HG03521 (cell line): ENCODE data around the gene CENPH.
"Not testable (repeated sequence)": the region's sequence is repeated elsewhere in the genome, so short reads cannot be mapped to it uniquely, and the experiment has no call there.

Source experiments
- ATAC-seq: cut with Tn5 transposase; IDR thresholded peaks from one replicate; pipeline ENCODE4 v1.9.1; 2021; ENCODE audit warnings: mild to moderate bottlenecking, moderate library complexity; ENCODE audit not compliant: unreplicated experiment

The CENPH gene

GRCh38 chr5:69206528-69207190, 17.3 kb downstream of the CENPH start:
- ATAC-seq, result no peak

GRCh38 chr5:69209602-69210001, 20.2 kb downstream of the CENPH start:
- ATAC-seq, result no peak

- no peak for ATAC-seq
Observed at GRCh38 chr5:69211200-69211599, 21.8 kb downstream of the CENPH start.

- ATAC-seq, result no peak
Observed at GRCh38 chr5:69212022-69212421, 22.6 kb downstream of the CENPH start.

- no peak for ATAC-seq
Observed at GRCh38 chr5:69213513-69214215, 24.3 kb downstream of the CENPH start.

GRCh38 chr5:69217151-69217511, 27.7 kb downstream of the CENPH start:
- no peak for ATAC-seq

GRCh38 chr5:69217548-69218526, 28.5 kb downstream of the CENPH start:
- ATAC-seq, result peak; percentile 87

- ATAC-seq, result no peak
Observed at GRCh38 chr5:69219939-69220338, 30.6 kb downstream of the CENPH start.

GRCh38 chr5:69220371-69220770, 31.0 kb downstream of the CENPH start:
- ATAC-seq, result not testable (repeated sequence)

- not testable (repeated sequence) for ATAC-seq
Observed at GRCh38 chr5:69220833-69221232, 31.4 kb downstream of the CENPH start.

- ATAC-seq, result no peak
Observed at GRCh38 chr5:69224520-69224919, 35.1 kb downstream of the CENPH start.

GRCh38 chr5:69225860-69226259, 36.5 kb downstream of the CENPH start:
- ATAC-seq, result no peak

- ATAC-seq, result no peak
Observed at GRCh38 chr5:69230181-69230580, 40.8 kb downstream of the CENPH start.

- no peak for ATAC-seq
Observed at GRCh38 chr5:69231281-69231680, 41.9 kb downstream of the CENPH start.

GRCh38 chr5:69231851-69232250, 42.5 kb downstream of the CENPH start:
- no peak for ATAC-seq

GRCh38 chr5:69234457-69235268, 45.3 kb downstream of the CENPH start, which contains the start of gene CDK7:
Gene CDK7, plus strand, starts transcription at chr5:69234886. Its CDS starts 90 bp downstream, at chr5:69234976.
- peak; percentile 100 for ATAC-seq

- ATAC-seq, result not testable (repeated sequence)
Observed at GRCh38 chr5:69236733-69237132, 47.4 kb downstream of the CENPH start.

GRCh38 chr5:69237877-69238276, 48.5 kb downstream of the CENPH start:
- ATAC-seq, result no peak

GRCh38 chr5:69238760-69239251, 49.4 kb downstream of the CENPH start:
- ATAC-seq, result no peak

GRCh38 chr5:69242215-69242927, 53.0 kb downstream of the CENPH start:
- no peak for ATAC-seq
